ENCODE results near the gene A1BG. TPM values are rescaled to one million over a fixed set of nuclear protein-coding genes. Genes with fewer than 3 reads are reported as not detected.

A1BG gene
- total and polyA plus RNA-seq, 2 of the 13 experiments (the other 11 are each of a cell fraction or from before 2014, with no cell fraction given): 14.7 to 41.4 TPM

- TF ChIP-seq REL (CRISPR knock-in tag; conservative IDR thresholded peaks at IDR 0.05) (no peak), DDIT3 (CRISPR knock-in tag; IDR thresholded peaks at IDR 0.05) (no peak), HNRNPL (IDR thresholded peaks at IDR 0.05; ENCODE audit: low read depth, low read length) (peak; percentile 39; the same call in 1 of the 2 replicates), CREM (IDR thresholded peaks at IDR 0.05) (peak; percentile 99), CREM (CRISPR knock-in tag; IDR thresholded peaks at IDR 0.05) (peak; percentile 81), TBP (CRISPR knock-in tag; IDR thresholded peaks at IDR 0.05) (0 out of 2 replicates have a peak, but pooled peaks have one; percentile 76), ZNF17 (CRISPR knock-in tag; IDR thresholded peaks at IDR 0.05) (no peak), HIVEP1 (CRISPR knock-in tag; IDR thresholded peaks at IDR 0.05) (peak; percentile 71; the same call in 1 of the 2 replicates), ZNF761 (CRISPR knock-in tag; conservative IDR thresholded peaks at IDR 0.05) (no peak; the same call in 1 of the 2 replicates), ZIK1 (CRISPR knock-in tag; IDR thresholded peaks at IDR 0.05; ENCODE audit: borderline replicate concordance, low read depth) (0 out of 2 replicates have a peak, but pooled peaks have one; percentile 53), ZNF12 (CRISPR knock-in tag; IDR thresholded peaks at IDR 0.05) (peak; percentile 68; the same call in 1 of the 2 replicates), TBX2 (CRISPR knock-in tag; IDR thresholded peaks at IDR 0.05; ENCODE audit: borderline replicate concordance) (peak; percentile 80), ZBED4 (CRISPR knock-in tag; IDR thresholded peaks at IDR 0.05; ENCODE audit: borderline replicate concordance) (peak; percentile 63), LCORL (IDR thresholded peaks at IDR 0.05) (no peak), LCORL (CRISPR knock-in tag; IDR thresholded peaks at IDR 0.05) (peak; percentile 81), TCF12 (IDR thresholded peaks at IDR 0.05) (no peak), TCF12 (CRISPR knock-in tag; IDR thresholded peaks at IDR 0.05) (no peak), U2AF2 (IDR thresholded peaks at IDR 0.05; ENCODE audit: low read depth, low read length) (no peak), PATZ1 (CRISPR knock-in tag; IDR thresholded peaks at IDR 0.05) (no peak), ZC3H4 (CRISPR knock-in tag; IDR thresholded peaks at IDR 0.05; ENCODE audit: borderline replicate concordance) (peak; percentile 32; the same call in 1 of the 2 replicates), IKZF1 (IDR thresholded peaks at IDR 0.05) (no peak), SIX4 (CRISPR knock-in tag; IDR thresholded peaks at IDR 0.05) (no peak)
Observed at GRCh38 chr19:58326914-58327726, 26.2 kb downstream of the A1BG start, which contains the start of gene ZSCAN22 (continued).
